GM19193 (cell line): ENCODE results near the gene LRRC3C.

Experiments
- POLR2A ChIP-seq: IDR thresholded peaks from 4 replicates; pipeline ENCODE4 v1.6.1; 2011; ENCODE audit not compliant: insufficient read depth, insufficient read length; ENCODE audit errors: extremely low read depth

LRRC3C gene

GRCh38 chr17:39979893-39980350, 52.4 kb downstream of the LRRC3C start:
- TF ChIP-seq POLR2A, result no peak

- TF ChIP-seq POLR2A, result peak; percentile 70
Observed at GRCh38 chr17:39980351-39981206, 53.0 kb downstream of the LRRC3C start, which contains the start of gene PSMD3. Gene PSMD3 (plus strand): TSS chr17:39980807. CDS start chr17:39980971, 164 bp downstream.

GRCh38 chr17:39981207-39981741, 53.7 kb downstream of the LRRC3C start:
- no peak for TF ChIP-seq POLR2A

- TF ChIP-seq POLR2A, result no peak
Observed at GRCh38 chr17:39981766-39982375, 54.3 kb downstream of the LRRC3C start.

GRCh38 chr17:39988206-39988810, 60.8 kb downstream of the LRRC3C start:
- no peak for TF ChIP-seq POLR2A

GRCh38 chr17:39994448-39994847, 66.9 kb downstream of the LRRC3C start:
- no peak for TF ChIP-seq POLR2A
